T-helper 1 cell treated with Interleukin-12 subunit alpha and Interleukin-12 subunit beta and Interleukin-4 antibody, amounts not matched to agents 30 ng/mL and 1 ng/mL, for 36 hours (primary cell): ENCODE measurements around the gene NBL1. TPM values are rescaled to one million over a fixed set of nuclear protein-coding genes. Genes with fewer than 3 reads are reported as not detected.

Source experiments
- intact Hi-C: fragments of 100-400 bp; cut with micrococcal nuclease; formaldehyde crosslinking; loops from one replicate; pipeline ENCODE4 v1.15.1; 2024
- total RNA-seq: library from RNA; stranded (reverse); gene quantifications from 2 replicates; pipeline ENCODE4 v1.2.3, GENCODE V29; 2022

NBL1 gene
- total RNA-seq = 32.8 and 34.0 TPM in 2 replicates

- intact Hi-C loops = loop anchor here (1.0 kb wide), 2 partner anchors 10 to 47 kb away; a partner anchor contains a TSS
These were observed at the start of gene NBL1 for GRCh38 chr1:19643602-19644394. Gene NBL1 (plus strand): TSS chr1:19644311. CDS start chr1:19655031, 10,720 bp downstream.

GRCh38 chr1:19596065-19596713 is 47.9 kb upstream of the NBL1 start:
- intact Hi-C loops = loop anchor here (1.0 to 5.0 kb wide), 10 partner anchors 14 to 1581 kb away; partner anchors contain the start of genes ALDH4A1, EIF4G3, EMC1 and IFFO2

- intact Hi-C loops = loop anchor here (1.0 to 5.0 kb wide), 15 partner anchors 9 to 1580 kb away; partner anchors contain the start of genes AKR7A2, ALDH4A1, EIF4G3 and EMC1
These were observed 47.2 kb upstream of the NBL1 start for GRCh38 chr1:19596714-19597495.

GRCh38 chr1:19597496-19598309 is 46.4 kb upstream of the NBL1 start:
- intact Hi-C loops = loop anchor here (1.0 to 5.0 kb wide), 10 partner anchors 9 to 1580 kb away; partner anchors contain the start of genes AKR7A2, ALDH4A1, EIF4G3 and EMC1

GRCh38 chr1:19599810-19600209 is 44.3 kb upstream of the NBL1 start:
- intact Hi-C loops = loop anchor here (5.0 to 10.0 kb wide), 3 partner anchors 258 to 1577 kb away; partner anchors contain the start of genes EIF4G3, PLA2G2C and UBXN10

GRCh38 chr1:19602486-19602885 is 41.6 kb upstream of the NBL1 start:
- intact Hi-C loops = loop anchor here (10.0 kb wide), 1 partner anchor 582 kb away; the partner anchor contains the start of genes PLA2G2C and UBXN10

- intact Hi-C loops = loop anchor here (1.0 to 10.0 kb wide), 2 partner anchors 9 to 579 kb away; partner anchors contain the start of genes PLA2G2C and UBXN10
These were observed 38.1 kb upstream of the NBL1 start for GRCh38 chr1:19605967-19606366.

- intact Hi-C loops = loop anchor here (1.0 to 10.0 kb wide), 2 partner anchors 10 to 578 kb away; partner anchors contain the start of genes PLA2G2C and UBXN10
These were observed 37.1 kb upstream of the NBL1 start for GRCh38 chr1:19606817-19607642.

GRCh38 chr1:19608232-19608631 is 35.9 kb upstream of the NBL1 start:
- intact Hi-C loops = loop anchor here (10.0 kb wide), 1 partner anchor 577 kb away; the partner anchor contains the start of genes PLA2G2C and UBXN10

GRCh38 chr1:19610282-19610981 is 33.7 kb upstream of the NBL1 start:
- intact Hi-C loops = no loop called here

- intact Hi-C loops = no loop called here
These were observed 31.6 kb upstream of the NBL1 start for GRCh38 chr1:19612530-19612929.

- intact Hi-C loops = no loop called here
These were observed 30.9 kb upstream of the NBL1 start for GRCh38 chr1:19613171-19613703.

GRCh38 chr1:19615438-19615837 is 28.7 kb upstream of the NBL1 start:
- intact Hi-C loops = no loop called here

GRCh38 chr1:19616489-19616888 is 27.6 kb upstream of the NBL1 start:
- intact Hi-C loops = no loop called here

- intact Hi-C loops = no loop called here
These were observed 26.7 kb upstream of the NBL1 start for GRCh38 chr1:19617376-19617775.

GRCh38 chr1:19618428-19618827 is 25.7 kb upstream of the NBL1 start:
- intact Hi-C loops = no loop called here

- intact Hi-C loops = no loop called here
These were observed 24.3 kb upstream of the NBL1 start for GRCh38 chr1:19619697-19620384.

GRCh38 chr1:19620786-19621185 is 23.3 kb upstream of the NBL1 start:
- intact Hi-C loops = no loop called here
